NK-92 (cell line): Measurements from ENCODE around the gene AFP.

Source experiments
- DNase-seq: peaks from one replicate; lab custom pipeline; 2025; ENCODE audit not compliant: unreplicated experiment; lab: John Stamatoyannopoulos, UW

AFP gene

GRCh38 chr4:73436674-73437557 is 895 bp downstream of the AFP start:
- no peak for DNase-seq

GRCh38 chr4:73437558-73437956 is 1.5 kb downstream of the AFP start:
- DNase-seq: no peak

GRCh38 chr4:73438048-73438447 is 2.0 kb downstream of the AFP start:
- no peak for DNase-seq

GRCh38 chr4:73438582-73439215 is 2.7 kb downstream of the AFP start:
- DNase-seq: no peak

GRCh38 chr4:73439445-73439844 is 3.4 kb downstream of the AFP start:
- no peak for DNase-seq

- DNase-seq: no peak
Observed at GRCh38 chr4:73439991-73440390, 4.0 kb downstream of the AFP start.

- no peak for DNase-seq
Observed at GRCh38 chr4:73440653-73441052, 4.6 kb downstream of the AFP start.

GRCh38 chr4:73442275-73442674 is 6.3 kb downstream of the AFP start:
- DNase-seq: no peak

GRCh38 chr4:73443224-73443623 is 7.2 kb downstream of the AFP start:
- DNase-seq: no peak

GRCh38 chr4:73445383-73446335 is 9.6 kb downstream of the AFP start:
- no peak for DNase-seq

- DNase-seq: no peak
Observed at GRCh38 chr4:73446336-73446938, 10.4 kb downstream of the AFP start.

- DNase-seq: no peak
Observed at GRCh38 chr4:73447671-73448070, 11.7 kb downstream of the AFP start.

GRCh38 chr4:73448448-73449203 is 12.6 kb downstream of the AFP start:
- no peak for DNase-seq

- DNase-seq: no peak
Observed at GRCh38 chr4:73450398-73451004, 14.5 kb downstream of the AFP start.

GRCh38 chr4:73451404-73451803 is 15.4 kb downstream of the AFP start:
- no peak for DNase-seq

GRCh38 chr4:73451981-73452747 is 16.1 kb downstream of the AFP start:
- DNase-seq: no peak

GRCh38 chr4:73452953-73453700 is 17.1 kb downstream of the AFP start:
- DNase-seq: no peak

- DNase-seq: no peak
Observed at GRCh38 chr4:73453701-73454005, 17.6 kb downstream of the AFP start.

GRCh38 chr4:73454920-73455319 is 18.9 kb downstream of the AFP start:
- DNase-seq: no peak
